Panc1 (cell line): ENCODE data around the gene KCNAB2. TPM values are rescaled to one million over a fixed set of nuclear protein-coding genes. Genes with fewer than 3 reads are reported as not detected.

Experiments used
- ATAC-seq: fragments of 200-7000 bp; cut with Tn5 transposase; 2 replicates; pipeline ENCODE4 v1.9.1; 2020; ENCODE audit warnings: mild to moderate bottlenecking, moderate library complexity
- BruUV-seq: library from RNA; stranded (reverse); fragments of 400-500 nt; replicated peaks from 2 replicates; lab custom pipeline; 2021; lab: Mats Ljungman, UMichigan
- CTCF ChIA-PET: fragments of 300-600 bp; sonication (Branson Sonifier 250); formaldehyde crosslinking; loops from one replicate; lab custom pipeline; 2022; ENCODE audit warnings: antibody characterized with exemption; lab: Charles Lee
- POLR2A ChIA-PET: fragments of 300-600 bp; sonication (Branson Sonifier 250); formaldehyde crosslinking; loops from one replicate; lab custom pipeline; 2022; ENCODE audit warnings: antibody characterized with exemption; lab: Charles Lee
- DNase-seq: peaks from one replicate; pipeline ENCODE4 v3.0.0-alpha.2; 2010; ENCODE audit warnings: low read depth, low spot score
- H3K27ac ChIP-seq: 2 replicates; pipeline ENCODE4 v1.5.1; 2011; ENCODE audit warnings: mild to moderate bottlenecking, low read length, inconsistent platforms
- H3K27me3 ChIP-seq: fragments of 200-500 bp; sonication (Bioruptor generic); 2 replicates; pipeline ENCODE4 v1.6.0; 2014; ENCODE audit warnings: low read length, inconsistent platforms; ENCODE audit not compliant: control insufficient read depth, insufficient read depth
- H3K36me3 ChIP-seq: fragments of 200-500 bp; sonication (Bioruptor generic); 2 replicates; pipeline ENCODE4 v1.5.1; 2014; ENCODE audit warnings: inconsistent platforms, mild to moderate bottlenecking, low read length, moderate library complexity; ENCODE audit not compliant: control insufficient read depth, insufficient read depth
- H3K4me1 ChIP-seq: 2 replicates; pipeline ENCODE4 v1.5.1; 2011; ENCODE audit warnings: inconsistent platforms, mild to moderate bottlenecking, low read length, moderate library complexity; ENCODE audit not compliant: control insufficient read depth, insufficient read depth
- H3K4me3 ChIP-seq, 2 experiments: 2 replicates each; pipeline ENCODE4 v1.5.1; 2011 to 2012; ENCODE audit warnings: low read depth in 2 of 2, low read length in 2 of 2, mild to moderate bottlenecking in 2 of 2, inconsistent platforms in 1 of 2, moderate library complexity in 1 of 2
- H3K9me3 ChIP-seq: fragments of 200-500 bp; sonication (Bioruptor generic); 2 replicates; pipeline ENCODE4 v1.5.1; 2014; ENCODE audit warnings: low read depth, mild to moderate bottlenecking, inconsistent platforms, low read length, moderate library complexity; ENCODE audit not compliant: control insufficient read depth, insufficient read depth
- POLR2AphosphoS5 ChIP-seq: IDR thresholded peaks from 2 replicates; pipeline ENCODE4 v1.6.1; 2012; ENCODE audit warnings: mild to moderate bottlenecking, low read depth, low read length, moderate library complexity
- REST ChIP-seq, 2 experiments: IDR thresholded peaks; 2 replicates each; pipeline ENCODE4 v1.6.1; 2011 to 2012; ENCODE audit warnings: low read depth in 2 of 2, control low read depth in 1 of 2, low read length in 1 of 2, mild to moderate bottlenecking in 1 of 2, moderate library complexity in 1 of 2; ENCODE audit not compliant: insufficient read depth in 1 of 2
- SIN3A ChIP-seq: IDR thresholded peaks from 2 replicates; pipeline ENCODE4 v1.6.1; 2012; ENCODE audit warnings: low read depth, mild to moderate bottlenecking, low read length, moderate library complexity, borderline replicate concordance; ENCODE audit not compliant: insufficient read depth
- TCF7L2 ChIP-seq: IDR thresholded peaks from 2 replicates; pipeline ENCODE4 v1.6.1; 2011; ENCODE audit warnings: mild to moderate bottlenecking, low read depth, low read length, inconsistent platforms
- in situ Hi-C: cut with HindIII; loops from 2 replicates; pipeline ENCODE4 v1.10.0; 2016; ENCODE audit warnings: low sequenced_read_pairs, low pct_unique_long_range_greater_than_20kb
- intact Hi-C: fragments of 100-400 bp; cut with micrococcal nuclease; formaldehyde crosslinking; loops from one replicate; pipeline ENCODE4 v1.10.0; 2022; ENCODE audit not compliant: unreplicated experiment
- total RNA-seq: library from RNA; stranded (reverse); gene quantifications from one replicate; pipeline ENCODE4 v1.2.1, GENCODE V29; 2021; ENCODE audit not compliant: unreplicated experiment
- TF ChIP-seq, protein P1 (sequence below): fragments of 450-650 bp; IDR thresholded peaks from 2 replicates; pipeline ENCODE4 v1.5.1; 2017; ENCODE audit warnings: mild to moderate bottlenecking

Gene KCNAB2
- total RNA-seq, 1 experiment from 2014 or later = 27.6 TPM

- ChIA-PET POLR2A (no interaction called here), CTCF (no interaction called here)
- Histone ChIP-seq H3K36me3 (no peaks in the 10 kb centered on the region), H3K4me1 (no peaks in the 10 kb centered on the region), H3K27ac (no peak overlapping the region), H3K4me3 (no peak overlapping the region), H3K27me3 (no peaks in the 10 kb centered on the region), H3K9me3 (no peaks in the 10 kb centered on the region)
- intact Hi-C loops = no loop called here
- no TSS peak for BruUV-seq
- ATAC-seq = no peak
- TF ChIP-seq TCF7L2 (no peak), POLR2AphosphoS5 (no peak), REST (IDR thresholded peaks at IDR 0.05; ENCODE audit: insufficient read depth in 1 of 2, low read depth in 2 of 2, low read length in 1 of 2) (no peak), SIN3A (no peak)
- TF ChIP-seq, protein P1, sequence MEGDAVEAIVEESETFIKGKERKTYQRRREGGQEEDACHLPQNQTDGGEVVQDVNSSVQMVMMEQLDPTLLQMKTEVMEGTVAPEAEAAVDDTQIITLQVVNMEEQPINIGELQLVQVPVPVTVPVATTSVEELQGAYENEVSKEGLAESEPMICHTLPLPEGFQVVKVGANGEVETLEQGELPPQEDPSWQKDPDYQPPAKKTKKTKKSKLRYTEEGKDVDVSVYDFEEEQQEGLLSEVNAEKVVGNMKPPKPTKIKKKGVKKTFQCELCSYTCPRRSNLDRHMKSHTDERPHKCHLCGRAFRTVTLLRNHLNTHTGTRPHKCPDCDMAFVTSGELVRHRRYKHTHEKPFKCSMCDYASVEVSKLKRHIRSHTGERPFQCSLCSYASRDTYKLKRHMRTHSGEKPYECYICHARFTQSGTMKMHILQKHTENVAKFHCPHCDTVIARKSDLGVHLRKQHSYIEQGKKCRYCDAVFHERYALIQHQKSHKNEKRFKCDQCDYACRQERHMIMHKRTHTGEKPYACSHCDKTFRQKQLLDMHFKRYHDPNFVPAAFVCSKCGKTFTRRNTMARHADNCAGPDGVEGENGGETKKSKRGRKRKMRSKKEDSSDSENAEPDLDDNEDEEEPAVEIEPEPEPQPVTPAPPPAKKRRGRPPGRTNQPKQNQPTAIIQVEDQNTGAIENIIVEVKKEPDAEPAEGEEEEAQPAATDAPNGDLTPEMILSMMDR = no peak
- in situ Hi-C loops = no loop called here
- DNase-seq = no peak
These were observed 25.5 kb downstream of the KCNAB2 start for GRCh38 chr1:6071219-6071618.

DNA sequence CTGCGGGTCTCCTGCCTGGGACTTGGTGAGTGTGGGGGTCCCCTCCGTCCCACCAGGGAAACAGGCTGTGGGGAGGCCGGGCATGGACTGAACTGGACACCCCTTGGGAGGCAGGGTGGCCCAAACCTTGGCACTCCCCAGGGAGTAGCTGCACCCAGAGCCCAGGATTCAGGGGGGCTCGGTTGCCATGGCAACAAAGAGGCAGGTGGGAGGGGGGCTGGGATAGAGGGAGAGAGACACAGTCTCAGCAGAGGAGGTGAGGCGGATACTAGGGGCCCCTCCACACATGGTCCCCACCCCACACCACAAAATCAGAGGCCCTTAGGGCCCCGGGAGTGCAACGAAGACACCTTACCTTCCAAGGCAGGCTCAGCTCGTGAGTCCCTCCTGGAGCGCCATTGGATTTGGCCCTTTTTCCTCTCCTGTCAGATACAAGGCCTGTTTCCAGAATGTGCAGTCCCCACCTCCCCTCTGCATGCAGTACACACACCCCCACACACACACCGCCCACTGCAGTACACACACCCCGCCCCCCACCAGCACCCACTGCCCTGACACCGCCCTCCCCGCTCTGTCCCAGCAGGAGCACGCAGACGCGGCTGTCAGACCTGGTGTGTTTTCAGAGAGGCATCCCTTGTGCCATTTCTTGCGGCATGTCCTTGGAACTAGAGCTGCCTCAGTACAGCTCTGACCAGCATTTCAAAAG lies 27.2 kb downstream of the KCNAB2 start:
- ChIA-PET CTCF (no interaction called here), POLR2A (no interaction called here)
- no TSS peak for BruUV-seq
- Histone ChIP-seq H3K4me1 (no peaks in the 10 kb centered on the region), H3K27me3 (no peaks in the 10 kb centered on the region), H3K4me3 (no peak overlapping the region), H3K27ac (no peak overlapping the region), H3K9me3 (no peaks in the 10 kb centered on the region), H3K36me3 (no peaks in the 10 kb centered on the region)
- intact Hi-C loops = no loop called here
- TF ChIP-seq POLR2AphosphoS5 (no peak), SIN3A (no peak), TCF7L2 (no peak), REST (IDR thresholded peaks at IDR 0.05; ENCODE audit: insufficient read depth in 1 of 2, low read depth in 2 of 2, low read length in 1 of 2) (no peak)
- TF ChIP-seq, protein P1 = no peak
- DNase-seq (no peak), ATAC-seq (no peak)
- in situ Hi-C loops = no loop called here
